AML-193 (cell line): ENCODE data around the gene TRMT1.
A peak's percentile ranks its signal among the peaks of the same experiment; 100 is the strongest.

Experiments
- DNase-seq, 2 experiments: peaks; one replicate each; lab custom pipeline; 2025; lab: John Stamatoyannopoulos, UW

Gene TRMT1

GRCh38 chr19:13070425-13071140, 46.0 kb downstream of the TRMT1 start:
- no peak for DNase-seq

GRCh38 chr19:13069415-13070359, 46.9 kb downstream of the TRMT1 start:
- DNase-seq = no peak

- DNase-seq = no peak
Observed at GRCh38 chr19:13068085-13068846, 48.3 kb downstream of the TRMT1 start.

- DNase-seq = no peak
Observed at GRCh38 chr19:13066933-13067807, 49.4 kb downstream of the TRMT1 start.

GRCh38 chr19:13066226-13066625, 50.3 kb downstream of the TRMT1 start:
- no peak for DNase-seq

GRCh38 chr19:13064092-13064489, 52.4 kb downstream of the TRMT1 start:
- no peak for DNase-seq

- no peak for DNase-seq
Observed at GRCh38 chr19:13063461-13064091, 53.0 kb downstream of the TRMT1 start.

- no peak for DNase-seq
Observed at GRCh38 chr19:13062317-13062716, 54.2 kb downstream of the TRMT1 start.

- peak; percentile 42 to 47 for DNase-seq
Observed at GRCh38 chr19:13060964-13061927, 55.3 kb downstream of the TRMT1 start.

- DNase-seq = no peak
Observed at GRCh38 chr19:13060233-13060963, 56.1 kb downstream of the TRMT1 start.

- DNase-seq = no peak
Observed at GRCh38 chr19:13058951-13059660, 57.4 kb downstream of the TRMT1 start.

- DNase-seq = no peak
Observed at GRCh38 chr19:13057744-13058143, 58.8 kb downstream of the TRMT1 start.

GRCh38 chr19:13057147-13057572, 59.4 kb downstream of the TRMT1 start:
- no peak for DNase-seq

GRCh38 chr19:13056052-13056660, 60.4 kb downstream of the TRMT1 start:
- no peak for DNase-seq

GRCh38 chr19:13055213-13056051, 61.1 kb downstream of the TRMT1 start:
- DNase-seq = no peak
